ENCODE data around the gene KLF12. TPM values are rescaled to one million over a fixed set of nuclear protein-coding genes. Genes with fewer than 3 reads are reported as not detected.
A peak's percentile ranks its signal among the peaks of the same experiment; 100 is the strongest.

The KLF12 gene
- total and polyA plus RNA-seq, 4 donors = 22.1 to 57.2 (median 42.7) TPM

DNA sequence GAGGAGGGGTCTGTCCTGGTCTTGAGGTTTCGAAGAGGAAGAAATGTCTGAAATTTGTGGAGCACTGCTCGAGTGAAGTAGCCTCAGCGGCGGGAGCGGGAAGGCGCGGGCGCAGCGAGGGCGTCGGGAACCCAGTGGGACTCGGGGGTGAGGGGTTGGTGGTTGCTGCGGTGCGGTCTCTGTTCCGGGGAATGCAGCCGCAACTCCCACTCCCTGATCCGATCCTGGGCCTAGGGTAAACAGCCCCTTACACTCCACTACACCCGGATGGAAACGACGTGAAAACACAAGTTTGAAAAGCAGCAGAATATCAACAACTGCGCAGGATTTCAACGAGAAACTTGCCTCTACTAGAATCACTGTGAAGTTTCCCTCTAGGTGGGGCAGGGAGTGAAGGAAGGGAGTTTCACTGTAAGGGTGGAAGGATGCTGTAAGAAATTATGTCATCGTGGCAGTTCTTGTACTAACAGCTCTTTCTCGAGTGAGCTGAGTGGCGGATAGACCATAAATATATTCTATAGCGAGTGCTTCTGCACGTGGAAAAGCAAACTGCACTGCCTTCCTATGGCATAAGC, 2.0 kb upstream of the KLF12 start:
- H3K4me3 ChIP-seq (ENCODE audit: low read depth, low read length) = peak overlapping the region; percentile 82
- no peaks in the 10 kb centered on the region for H3K27me3 ChIP-seq (ENCODE audit: control insufficient read depth, insufficient read depth, low read length)
- H3K36me3 ChIP-seq (ENCODE audit: control insufficient read depth, insufficient read depth, low read length) = no peaks in the 10 kb centered on the region
- WGBS (ENCODE audit: insufficient coverage) = 1% methylated on average over 19 of the region's 27 CpGs
- peak overlapping the region; percentile 98 for H3K27ac ChIP-seq (ENCODE audit: low read depth, low read length)
- H3K4me1 ChIP-seq (ENCODE audit: control insufficient read depth, insufficient read depth, low read length) = peaks cover 5% of the 10 kb centered on the region
- H3K9me3 ChIP-seq (ENCODE audit: control insufficient read depth, insufficient read depth, low read length) = no peaks in the 10 kb centered on the region
- DNase-seq (ENCODE audit: low read depth in 4 of 6, low spot score in 6 of 6) = peak; percentile 23 to 87 (median 62)

DNA sequence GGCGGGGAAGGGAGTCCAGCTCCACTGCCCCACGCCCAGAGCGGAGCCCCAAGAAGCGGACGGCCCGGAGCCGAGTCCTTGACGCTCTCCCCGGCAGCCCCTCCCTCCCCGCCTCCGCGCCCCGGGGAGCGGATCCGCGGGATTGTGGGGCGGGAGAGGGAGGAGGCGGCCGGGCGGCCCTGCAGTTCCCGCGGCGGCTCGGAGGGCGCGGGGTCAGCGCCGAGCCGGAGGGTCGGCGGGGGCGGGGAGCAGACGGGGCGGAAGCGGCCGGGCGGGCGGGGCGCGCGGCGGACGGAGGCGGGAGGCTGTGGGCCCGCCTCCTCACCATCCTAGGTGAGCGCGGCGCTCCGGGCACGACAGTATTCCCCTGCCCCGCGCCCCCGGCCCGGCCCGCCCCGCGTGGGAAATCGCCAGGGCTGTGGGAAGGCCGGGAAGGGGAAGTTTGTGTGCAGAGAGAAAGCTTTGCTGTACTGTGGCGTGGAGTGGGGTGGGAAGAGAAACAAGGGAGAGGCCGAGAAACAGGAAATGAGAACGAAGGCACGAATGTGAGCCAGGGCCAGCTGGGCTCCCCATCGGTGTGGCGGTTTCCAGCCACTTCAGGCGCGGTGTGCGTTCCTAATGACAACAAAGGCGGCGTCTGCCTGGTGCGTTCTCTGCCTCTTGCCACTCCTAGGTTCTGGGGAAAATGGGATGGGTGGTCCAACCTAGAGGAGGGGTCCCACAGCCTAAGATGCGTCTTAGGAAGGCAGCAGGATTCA, 1.3 kb upstream of the KLF12 start:
- WGBS (ENCODE audit: insufficient coverage) = under 1% methylated on average over 72 of the region's 72 CpGs

DNA sequence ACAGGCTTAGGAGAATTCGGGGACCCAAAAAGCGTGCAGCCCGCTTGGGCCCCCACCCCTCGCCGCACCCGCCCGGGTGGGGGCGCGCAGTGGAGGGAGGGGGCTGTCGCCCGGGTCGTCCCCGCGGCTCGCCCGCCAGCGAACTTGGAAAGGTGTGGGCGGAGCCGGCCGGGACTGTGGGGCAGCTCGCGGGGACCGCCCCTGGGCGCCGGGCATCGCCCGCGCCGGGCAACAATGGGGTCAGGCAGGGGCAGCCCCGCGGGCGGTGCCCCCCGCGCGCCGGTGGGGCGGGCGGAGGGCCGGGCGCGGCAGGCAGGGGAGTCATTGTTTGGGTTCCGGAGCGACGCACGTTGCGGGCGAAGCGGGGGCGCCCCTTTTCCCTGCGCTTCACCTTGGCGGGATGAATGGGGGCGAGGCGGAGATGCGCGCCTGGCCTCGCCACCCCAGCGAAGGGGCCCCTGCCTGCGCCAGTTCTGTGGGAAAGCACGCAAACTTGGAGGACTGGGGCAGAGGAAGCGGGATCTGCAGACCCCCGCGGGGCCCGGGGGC, 647 bp upstream of the KLF12 start:
- no peaks in the 10 kb centered on the region for H3K27me3 ChIP-seq (ENCODE audit: control insufficient read depth, insufficient read depth, low read length)
- WGBS (ENCODE audit: insufficient coverage) = under 1% methylated on average over 62 of the region's 63 CpGs
- peak overlapping the region; percentile 82 for H3K4me3 ChIP-seq (ENCODE audit: low read depth, low read length)
- peak in 4 of 6 donors; percentile 6 to 86 (median 53) for DNase-seq (ENCODE audit: low read depth in 4 of 6, low spot score in 6 of 6)
- H3K36me3 ChIP-seq (ENCODE audit: control insufficient read depth, insufficient read depth, low read length) = no peaks in the 10 kb centered on the region
- H3K27ac ChIP-seq (ENCODE audit: low read depth, low read length) = peak overlapping the region; percentile 97
- no peaks in the 10 kb centered on the region for H3K9me3 ChIP-seq (ENCODE audit: control insufficient read depth, insufficient read depth, low read length)
- peaks cover 7% of the 10 kb centered on the region for H3K4me1 ChIP-seq (ENCODE audit: control insufficient read depth, insufficient read depth, low read length)

More for the DNA sequence above, 1.3 kb upstream of the KLF12 start:
- H3K27ac ChIP-seq (ENCODE audit: low read depth, low read length) = peak overlapping the region; percentile 98
- no peaks in the 10 kb centered on the region for H3K27me3 ChIP-seq (ENCODE audit: control insufficient read depth, insufficient read depth, low read length)
- peak; percentile 43 to 89 (median 60) for DNase-seq (ENCODE audit: low read depth in 4 of 6, low spot score in 6 of 6)
- H3K9me3 ChIP-seq (ENCODE audit: control insufficient read depth, insufficient read depth, low read length) = no peaks in the 10 kb centered on the region
- no peaks in the 10 kb centered on the region for H3K36me3 ChIP-seq (ENCODE audit: control insufficient read depth, insufficient read depth, low read length)
- peaks cover 5% of the 10 kb centered on the region for H3K4me1 ChIP-seq (ENCODE audit: control insufficient read depth, insufficient read depth, low read length)
- H3K4me3 ChIP-seq (ENCODE audit: low read depth, low read length) = peak overlapping the region; percentile 82

DNA sequence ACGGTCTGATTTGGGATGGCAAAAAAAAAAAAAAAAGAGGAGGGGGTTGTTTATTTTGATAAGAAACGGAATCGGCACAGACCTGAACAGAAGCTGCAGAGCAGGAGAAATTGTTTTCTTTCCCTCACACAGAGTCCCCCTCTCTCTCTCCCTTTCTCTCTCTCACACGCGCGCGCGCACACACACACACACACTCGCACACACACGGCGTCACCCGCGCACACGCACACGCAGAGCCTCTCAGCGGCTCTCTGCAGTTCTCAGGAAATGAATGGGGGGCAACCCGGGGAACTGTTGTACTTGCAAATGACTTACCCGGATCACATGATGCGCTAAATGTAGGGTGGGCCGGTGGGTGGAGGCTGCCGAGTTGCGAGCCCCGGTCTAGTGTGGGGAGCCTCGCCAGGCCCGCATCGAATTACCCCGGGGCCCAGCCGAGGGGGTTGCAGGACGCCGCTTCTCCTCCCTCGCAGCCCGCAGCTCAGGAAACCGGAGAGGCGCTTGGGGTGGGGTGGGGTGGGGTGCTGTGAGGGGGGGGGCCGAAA, 475 bp downstream of the KLF12 start:
- Histone ChIP-seq H3K4me1 (ENCODE audit: control insufficient read depth, insufficient read depth, low read length) (peaks cover 9% of the 10 kb centered on the region), H3K27ac (ENCODE audit: low read depth, low read length) (peak overlapping the region; percentile 97), H3K4me3 (ENCODE audit: low read depth, low read length) (peak overlapping the region; percentile 82), H3K27me3 (ENCODE audit: control insufficient read depth, insufficient read depth, low read length) (no peaks in the 10 kb centered on the region), H3K9me3 (ENCODE audit: control insufficient read depth, insufficient read depth, low read length) (no peaks in the 10 kb centered on the region), H3K36me3 (ENCODE audit: control insufficient read depth, insufficient read depth, low read length) (no peaks in the 10 kb centered on the region)
- peak; percentile 78 to 98 (median 86) for DNase-seq (ENCODE audit: low read depth in 4 of 6, low spot score in 6 of 6)
- WGBS (ENCODE audit: insufficient coverage) = 0% methylated on average over 26 of the region's 35 CpGs

DNA sequence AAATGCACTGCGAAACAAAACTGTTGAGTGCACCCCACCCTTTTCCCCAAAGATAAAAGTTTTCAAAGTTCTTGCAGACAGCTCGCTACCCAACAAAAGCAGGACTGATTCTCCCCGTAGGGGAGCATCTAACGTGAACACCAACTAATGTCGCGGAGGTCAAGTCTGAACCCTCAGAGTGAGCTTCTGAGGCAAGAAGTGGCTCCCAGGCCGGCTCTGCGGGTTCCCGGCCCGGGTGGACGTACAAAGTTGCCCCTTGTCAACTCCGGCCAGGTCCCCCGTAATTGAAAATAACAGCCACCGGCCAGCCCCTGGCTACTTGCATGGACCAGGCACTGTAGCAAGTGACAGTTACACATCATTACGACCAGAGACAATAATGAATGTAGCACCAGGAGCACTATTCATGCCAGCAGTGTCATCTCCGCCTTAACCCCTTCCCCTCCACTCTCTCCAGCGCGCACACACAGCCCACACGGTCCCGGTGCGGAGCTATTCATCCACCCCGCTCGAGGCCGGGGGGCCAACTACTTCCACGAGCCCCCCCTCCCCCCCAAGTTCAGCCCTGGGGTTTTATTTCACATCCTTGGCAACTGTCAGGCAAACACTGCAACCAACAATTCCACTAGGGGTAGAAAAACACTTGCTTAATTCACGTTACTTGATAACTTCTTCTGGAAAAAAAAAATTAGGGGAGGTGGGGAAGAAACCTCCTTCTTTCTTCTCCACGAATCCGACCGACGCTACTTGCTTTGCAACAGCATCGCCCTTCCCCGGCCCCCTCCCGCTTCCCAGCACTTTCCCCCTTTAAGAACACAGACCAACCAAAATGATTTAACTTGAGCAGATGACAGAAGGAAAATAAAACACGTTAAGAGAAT, 1.2 kb downstream of the KLF12 start:
- Histone ChIP-seq H3K27me3 (ENCODE audit: control insufficient read depth, insufficient read depth, low read length) (no peaks in the 10 kb centered on the region), H3K4me3 (ENCODE audit: low read depth, low read length) (peak overlapping the region; percentile 82), H3K27ac (ENCODE audit: low read depth, low read length) (peak overlapping the region; percentile 97), H3K9me3 (ENCODE audit: control insufficient read depth, insufficient read depth, low read length) (no peaks in the 10 kb centered on the region), H3K36me3 (ENCODE audit: control insufficient read depth, insufficient read depth, low read length) (no peaks in the 10 kb centered on the region), H3K4me1 (ENCODE audit: control insufficient read depth, insufficient read depth, low read length) (peaks cover 9% of the 10 kb centered on the region)
- peak; percentile 33 to 76 (median 60) for DNase-seq (ENCODE audit: low read depth in 4 of 6, low spot score in 6 of 6)
- 0% methylated on average over 24 of the region's 34 CpGs for WGBS (ENCODE audit: insufficient coverage)

DNA sequence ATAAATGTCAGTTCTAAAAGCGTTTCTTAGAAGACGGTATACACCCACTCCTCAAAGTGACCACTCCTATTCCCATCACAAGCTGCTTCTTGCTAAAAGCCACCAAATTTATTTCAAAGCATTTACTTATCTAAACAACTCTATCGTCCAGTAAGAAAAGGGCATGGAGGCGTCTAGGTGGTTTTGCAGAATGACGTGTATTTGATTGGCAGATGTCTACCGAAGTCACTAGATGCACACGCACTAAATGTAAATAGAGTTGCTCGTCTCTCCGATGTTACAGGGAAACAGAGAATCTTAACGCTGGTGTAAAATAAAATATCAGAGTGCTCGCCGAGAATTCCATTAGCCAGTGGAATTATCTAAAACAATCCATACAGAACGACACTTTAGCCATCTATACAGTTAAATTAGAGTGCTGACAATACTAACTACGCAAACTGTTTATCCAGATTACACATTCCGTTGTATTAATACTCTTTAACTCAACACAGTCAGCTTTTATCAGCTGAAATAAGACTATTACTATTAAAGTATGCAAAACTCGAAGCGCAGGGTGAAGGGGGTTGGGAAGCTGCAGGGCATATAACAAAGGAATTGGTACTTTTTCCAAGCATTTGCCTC, 1.9 kb downstream of the KLF12 start:
- Histone ChIP-seq H3K9me3 (ENCODE audit: control insufficient read depth, insufficient read depth, low read length) (no peaks in the 10 kb centered on the region), H3K27ac (ENCODE audit: low read depth, low read length) (peak overlapping the region; percentile 97), H3K4me3 (ENCODE audit: low read depth, low read length) (peak overlapping the region; percentile 82), H3K36me3 (ENCODE audit: control insufficient read depth, insufficient read depth, low read length) (no peaks in the 10 kb centered on the region), H3K27me3 (ENCODE audit: control insufficient read depth, insufficient read depth, low read length) (no peaks in the 10 kb centered on the region), H3K4me1 (ENCODE audit: control insufficient read depth, insufficient read depth, low read length) (peaks cover 9% of the 10 kb centered on the region)
- WGBS (ENCODE audit: insufficient coverage) = 0% methylated on average over 3 of the region's 17 CpGs
- peak; percentile 13 to 75 (median 48) for DNase-seq (ENCODE audit: low read depth in 4 of 6, low spot score in 6 of 6)

DNA sequence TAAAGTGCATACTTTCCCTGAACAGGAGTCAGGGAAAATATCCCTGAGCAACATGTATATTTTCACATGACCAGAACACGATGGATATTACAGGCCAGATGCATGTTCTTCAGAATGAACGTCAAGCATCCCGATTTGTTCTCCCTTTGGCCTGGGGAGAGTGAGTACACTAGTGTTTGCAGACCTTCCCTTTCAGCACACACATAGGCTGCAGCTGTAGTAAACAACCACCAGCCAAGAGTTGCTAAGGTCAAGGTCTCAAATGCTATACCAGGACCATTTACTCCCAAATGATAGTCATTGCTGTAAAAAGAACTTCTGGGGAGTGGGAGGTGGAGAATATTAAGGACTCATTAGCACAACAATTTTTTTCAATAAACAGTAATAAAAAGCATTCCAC, 3.0 kb downstream of the KLF12 start:
- Histone ChIP-seq H3K27ac (ENCODE audit: low read depth, low read length) (peak overlapping the region; percentile 97), H3K9me3 (ENCODE audit: control insufficient read depth, insufficient read depth, low read length) (no peaks in the 10 kb centered on the region), H3K4me1 (ENCODE audit: control insufficient read depth, insufficient read depth, low read length) (peaks cover 9% of the 10 kb centered on the region), H3K36me3 (ENCODE audit: control insufficient read depth, insufficient read depth, low read length) (no peaks in the 10 kb centered on the region), H3K4me3 (ENCODE audit: low read depth, low read length) (peak overlapping the region; percentile 18), H3K27me3 (ENCODE audit: control insufficient read depth, insufficient read depth, low read length) (no peaks in the 10 kb centered on the region)
- peak in 3 of 6 donors; percentile 13 to 57 (median 38) for DNase-seq (ENCODE audit: low read depth in 4 of 6, low spot score in 6 of 6)
- WGBS (ENCODE audit: insufficient coverage) = 35% methylated on average over 3 of the region's 3 CpGs

DNA sequence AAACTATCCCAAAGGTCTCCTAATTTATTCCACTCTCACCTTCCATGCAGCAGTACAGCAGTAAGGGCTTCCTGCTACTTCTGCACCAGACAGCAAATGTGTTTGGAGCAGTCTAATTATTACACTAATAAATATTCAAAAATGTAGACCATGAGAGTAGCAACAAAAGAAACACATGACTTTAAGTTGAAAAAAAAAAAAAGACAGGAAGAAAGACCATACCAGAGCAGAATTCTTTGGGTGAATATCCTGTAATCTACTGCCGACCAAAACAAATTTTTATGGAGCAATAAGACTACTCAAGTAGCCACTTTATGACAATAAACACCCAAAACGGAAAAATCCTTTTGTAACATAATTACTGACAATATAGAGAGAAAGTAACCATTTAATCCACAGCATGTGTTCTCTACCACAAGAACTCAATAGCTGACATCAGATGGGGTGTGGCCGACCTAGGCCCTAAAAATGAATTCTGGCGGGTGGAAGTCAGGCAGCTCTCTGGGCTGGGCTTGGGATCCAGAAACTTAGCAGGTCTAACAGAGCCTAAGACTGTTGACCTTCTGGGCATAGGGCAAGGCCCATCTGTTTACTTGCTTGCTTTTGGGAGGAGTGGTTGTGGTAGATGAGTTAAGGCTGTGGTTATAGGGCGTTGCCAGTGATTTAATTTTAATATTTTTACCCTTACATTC, 4.6 kb downstream of the KLF12 start:
- no peak for DNase-seq (ENCODE audit: low read depth in 4 of 6, low spot score in 6 of 6)
- no peaks in the 10 kb centered on the region for H3K36me3 ChIP-seq (ENCODE audit: control insufficient read depth, insufficient read depth, low read length)
- peaks cover 4% of the 10 kb centered on the region for H3K4me1 ChIP-seq (ENCODE audit: control insufficient read depth, insufficient read depth, low read length)
- H3K4me3 ChIP-seq (ENCODE audit: low read depth, low read length) = no peak overlapping the region
- H3K9me3 ChIP-seq (ENCODE audit: control insufficient read depth, insufficient read depth, low read length) = no peaks in the 10 kb centered on the region
- H3K27ac ChIP-seq (ENCODE audit: low read depth, low read length) = no peak overlapping the region
- no peaks in the 10 kb centered on the region for H3K27me3 ChIP-seq (ENCODE audit: control insufficient read depth, insufficient read depth, low read length)
- WGBS (ENCODE audit: insufficient coverage) = 94% methylated on average over 2 of the region's 5 CpGs

All from spinal cord (tissue), 10 donors.